Measurements from ENCODE around the gene PATJ.
"Not testable (repeated sequence)": the region's sequence is repeated elsewhere in the genome, so short reads cannot be mapped to it uniquely, and the experiment has no call there.

The PATJ gene

DNA sequence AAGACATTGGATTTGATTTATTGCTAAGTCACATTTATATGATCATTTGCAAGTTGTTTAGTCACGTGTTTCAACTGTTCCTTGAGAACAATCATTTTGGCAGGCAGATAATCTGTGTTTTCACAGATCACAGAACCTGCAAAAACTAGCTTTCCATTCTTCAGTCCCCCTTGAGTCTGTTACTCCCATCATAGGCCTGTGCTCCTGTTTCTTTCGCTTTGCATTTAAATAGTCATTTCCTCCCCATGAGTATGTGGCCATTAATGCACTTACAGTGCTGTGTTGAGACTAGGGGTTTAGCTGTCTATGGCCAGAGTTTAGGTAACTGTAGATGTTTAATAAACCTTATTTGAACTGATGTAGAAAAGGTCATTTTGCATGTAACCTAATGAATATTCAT lies 214.5 kb downstream of the PATJ start:
- H3K9me3 Mint-ChIP-seq, result no peaks in the 10 kb centered on the region
- no peak overlapping the region for H3K27ac Mint-ChIP-seq
- H3K4me1 Mint-ChIP-seq (ENCODE audit: low read depth in 2 of 2), result no peaks in the 10 kb centered on the region
- ATAC-seq (replicated peaks) (no peak), DNase-seq (no peak)
- H3K27me3 Mint-ChIP-seq, result no peaks in the 10 kb centered on the region
- no peak overlapping the region for H3K4me3 Mint-ChIP-seq
- peaks cover 8% of the 10 kb centered on the region for H3K36me3 Mint-ChIP-seq (ENCODE audit: insufficient read depth)

- Mint-ChIP-seq H3K36me3 (ENCODE audit: insufficient read depth) (peaks cover 11% of the 10 kb centered on the region), H3K4me1 (ENCODE audit: low read depth in 2 of 2) (no peaks in the 10 kb centered on the region), H3K4me3 (no peak overlapping the region), H3K9me3 (no peaks in the 10 kb centered on the region), H3K27me3 (no peaks in the 10 kb centered on the region), H3K27ac (no peak overlapping the region)
- DNase-seq, result no peak
- no peak for ATAC-seq (replicated peaks)
Measured at GRCh38 chr1:61961009-61961408, 218.7 kb downstream of the PATJ start.

DNA sequence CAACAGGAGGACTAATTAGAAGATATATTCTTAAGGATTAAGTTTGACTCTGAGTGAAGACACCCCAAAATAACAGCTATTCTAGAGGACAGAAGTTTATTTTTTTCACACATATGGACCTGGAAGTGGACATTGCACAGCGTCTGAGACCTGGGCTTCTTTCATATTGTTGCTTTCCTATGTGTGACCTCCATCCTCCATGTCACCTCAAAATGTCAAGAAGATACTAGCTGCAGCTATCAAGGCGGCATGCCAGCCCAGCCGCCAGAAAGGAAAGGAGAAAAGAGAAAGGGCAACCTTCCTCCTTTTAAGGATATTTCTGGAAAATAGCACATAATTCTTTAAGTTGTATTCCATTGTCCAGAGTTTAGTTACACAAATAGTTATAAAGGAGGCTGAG lies 220.4 kb downstream of the PATJ start:
- Mint-ChIP-seq H3K4me3 (no peak overlapping the region), H3K27me3 (no peaks in the 10 kb centered on the region), H3K4me1 (ENCODE audit: low read depth in 2 of 2) (no peaks in the 10 kb centered on the region), H3K9me3 (no peaks in the 10 kb centered on the region), H3K36me3 (ENCODE audit: insufficient read depth) (peaks cover 11% of the 10 kb centered on the region), H3K27ac (no peak overlapping the region)
- DNase-seq (no peak), ATAC-seq (replicated peaks) (no peak)

DNA sequence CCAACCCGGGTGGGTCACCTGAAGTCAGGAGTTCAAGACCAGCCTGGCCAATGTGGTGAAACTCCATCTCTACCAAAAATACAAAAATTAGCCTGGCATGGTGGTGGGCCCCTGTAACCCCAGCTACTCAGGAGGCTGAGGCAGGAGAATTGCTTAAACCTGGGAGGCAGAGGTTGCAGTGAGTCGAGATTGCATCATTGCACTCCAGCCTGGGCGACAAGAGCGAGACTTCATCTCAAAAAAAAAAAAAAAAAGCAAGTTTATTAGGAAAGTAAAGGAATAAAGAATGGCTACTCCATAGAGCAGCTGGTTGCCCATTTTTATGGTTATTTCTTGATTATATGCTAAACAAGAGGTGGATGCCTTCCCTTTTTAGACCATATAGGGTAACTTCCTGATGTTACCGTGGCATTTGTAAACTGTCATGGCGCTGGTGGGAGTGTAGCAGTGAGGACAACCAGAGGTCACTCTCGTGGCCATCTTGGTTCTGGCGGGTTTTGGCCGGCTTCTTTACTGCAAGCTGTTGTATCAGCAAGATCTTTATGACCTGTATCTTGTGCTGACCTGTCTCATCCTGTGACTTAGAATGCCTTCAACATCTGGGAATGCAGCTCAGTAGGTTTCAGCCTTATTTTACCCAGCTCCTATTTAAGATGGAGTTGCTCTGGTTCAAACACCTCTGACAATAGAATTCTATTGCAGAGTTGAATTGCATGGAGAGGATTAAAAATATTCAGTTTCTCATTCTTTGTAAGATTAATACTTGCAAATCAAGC lies 224.4 kb downstream of the PATJ start:
- H3K36me3 Mint-ChIP-seq (ENCODE audit: insufficient read depth); ATAC-seq (replicated peaks); H3K4me1 Mint-ChIP-seq (ENCODE audit: low read depth in 2 of 2); H3K27me3 Mint-ChIP-seq; H3K9me3 Mint-ChIP-seq; H3K27ac Mint-ChIP-seq; H3K4me3 Mint-ChIP-seq; DNase-seq: not testable (repeated sequence)

DNA sequence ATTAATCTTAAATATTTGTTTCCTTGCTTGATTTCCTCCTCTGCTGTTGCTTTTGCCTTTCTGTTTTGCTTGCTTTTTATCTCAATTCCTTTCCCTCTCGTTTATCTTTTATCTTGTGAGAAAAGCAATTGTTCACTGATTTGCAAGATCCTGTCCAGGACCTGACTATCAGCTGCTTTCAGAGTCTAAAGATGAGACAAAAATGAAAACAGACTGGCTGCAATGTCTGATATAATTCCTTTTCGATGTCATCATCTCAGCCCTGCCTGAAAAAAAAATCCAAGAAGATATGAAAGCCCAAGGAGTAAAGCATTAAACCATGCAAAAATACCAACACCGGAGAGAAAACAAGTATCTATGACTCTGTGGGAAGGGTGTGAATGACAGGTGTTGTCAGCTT lies 225.5 kb downstream of the PATJ start:
- Mint-ChIP-seq H3K36me3 (ENCODE audit: insufficient read depth) (peaks cover 3% of the 10 kb centered on the region), H3K9me3 (no peaks in the 10 kb centered on the region), H3K27me3 (no peaks in the 10 kb centered on the region), H3K27ac (no peak overlapping the region), H3K4me3 (no peak overlapping the region), H3K4me1 (ENCODE audit: low read depth in 2 of 2) (no peaks in the 10 kb centered on the region)
- ATAC-seq (replicated peaks) (no peak), DNase-seq (no peak)

DNA sequence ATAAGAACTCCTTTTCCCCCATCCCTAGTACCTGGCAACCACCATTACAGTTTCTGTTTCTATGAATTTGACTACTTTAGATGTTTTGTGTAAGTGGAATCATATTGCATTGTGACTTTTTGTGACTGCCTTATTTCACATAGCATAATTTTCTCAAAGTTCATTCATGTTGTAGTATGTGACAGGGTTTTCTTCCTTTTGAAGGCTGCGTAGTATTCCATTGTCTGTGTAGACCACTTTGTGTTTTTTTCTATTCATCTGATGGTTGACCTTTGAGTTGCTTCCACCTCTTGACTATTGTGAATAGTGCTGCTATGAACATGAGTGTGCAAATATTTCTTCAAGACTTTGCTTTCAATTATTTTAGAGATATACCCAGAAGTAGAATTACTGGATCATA lies 226.6 kb downstream of the PATJ start:
- H3K27me3 Mint-ChIP-seq, result no peaks in the 10 kb centered on the region
- no peaks in the 10 kb centered on the region for H3K9me3 Mint-ChIP-seq
- DNase-seq (no peak), ATAC-seq (replicated peaks) (no peak)
- H3K36me3 Mint-ChIP-seq (ENCODE audit: insufficient read depth), result peaks cover 3% of the 10 kb centered on the region
- H3K4me3 Mint-ChIP-seq, result no peak overlapping the region
- no peaks in the 10 kb centered on the region for H3K4me1 Mint-ChIP-seq (ENCODE audit: low read depth in 2 of 2)
- H3K27ac Mint-ChIP-seq, result no peak overlapping the region

- DNase-seq, result no peak
- Mint-ChIP-seq H3K27me3 (no peaks in the 10 kb centered on the region), H3K36me3 (ENCODE audit: insufficient read depth) (peaks cover 4% of the 10 kb centered on the region), H3K9me3 (no peaks in the 10 kb centered on the region), H3K27ac (no peak overlapping the region), H3K4me1 (ENCODE audit: low read depth in 2 of 2) (no peaks in the 10 kb centered on the region), H3K4me3 (no peak overlapping the region)
- no peak for ATAC-seq (replicated peaks)
Measured at GRCh38 chr1:61973100-61973837, 231.0 kb downstream of the PATJ start.

- Mint-ChIP-seq H3K4me1 (ENCODE audit: low read depth in 2 of 2) (no peaks in the 10 kb centered on the region), H3K36me3 (ENCODE audit: insufficient read depth) (peaks cover 4% of the 10 kb centered on the region), H3K27me3 (no peaks in the 10 kb centered on the region), H3K27ac (no peak overlapping the region), H3K9me3 (no peaks in the 10 kb centered on the region), H3K4me3 (no peak overlapping the region)
- no peak for ATAC-seq (replicated peaks)
- no peak for DNase-seq
Measured at GRCh38 chr1:61975638-61976037, 233.4 kb downstream of the PATJ start.

DNA sequence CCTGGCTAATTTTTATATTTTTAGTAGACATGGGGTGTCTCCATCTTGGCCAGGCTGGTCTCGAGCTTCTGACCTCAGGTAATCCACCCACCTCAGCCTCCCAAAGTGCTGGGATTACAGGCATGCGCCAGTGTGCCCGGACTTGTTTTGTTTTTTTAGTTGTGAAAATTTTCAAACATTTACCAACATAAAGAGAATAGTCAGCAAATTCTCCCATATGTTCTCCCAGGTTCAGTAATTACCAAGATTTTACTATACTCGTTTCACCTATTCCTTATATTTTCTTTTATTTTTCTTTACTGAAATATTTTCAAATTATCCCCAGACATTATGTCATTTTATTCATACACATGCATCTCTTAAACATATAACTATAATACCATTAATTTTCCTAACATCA lies 234.3 kb downstream of the PATJ start:
- no peak for DNase-seq
- no peak overlapping the region for H3K27ac Mint-ChIP-seq
- no peaks in the 10 kb centered on the region for H3K4me1 Mint-ChIP-seq (ENCODE audit: low read depth in 2 of 2)
- peaks cover 4% of the 10 kb centered on the region for H3K36me3 Mint-ChIP-seq (ENCODE audit: insufficient read depth)
- H3K4me3 Mint-ChIP-seq, result no peak overlapping the region
- H3K27me3 Mint-ChIP-seq, result no peaks in the 10 kb centered on the region
- no peak for ATAC-seq (replicated peaks)
- no peaks in the 10 kb centered on the region for H3K9me3 Mint-ChIP-seq

DNA sequence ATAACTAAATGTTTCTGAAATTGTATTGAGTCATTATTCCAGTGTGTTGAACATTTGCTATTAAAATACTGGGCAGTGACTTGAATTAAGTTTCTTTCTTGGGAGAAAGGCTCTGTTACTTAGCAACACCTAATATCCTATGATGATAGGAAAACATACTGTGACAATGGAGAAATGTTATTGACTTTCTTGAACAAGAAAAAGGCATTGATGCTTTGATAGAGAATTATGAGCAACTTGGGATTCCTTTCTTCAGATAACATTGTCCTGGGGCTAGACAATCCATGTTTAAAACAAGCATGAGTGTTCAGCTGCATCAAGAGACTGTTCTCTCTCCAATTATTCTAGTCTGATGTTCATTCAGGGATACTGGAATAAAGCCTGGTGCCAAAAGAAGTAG lies 236.5 kb downstream of the PATJ start:
- ATAC-seq (replicated peaks), result no peak

DNA sequence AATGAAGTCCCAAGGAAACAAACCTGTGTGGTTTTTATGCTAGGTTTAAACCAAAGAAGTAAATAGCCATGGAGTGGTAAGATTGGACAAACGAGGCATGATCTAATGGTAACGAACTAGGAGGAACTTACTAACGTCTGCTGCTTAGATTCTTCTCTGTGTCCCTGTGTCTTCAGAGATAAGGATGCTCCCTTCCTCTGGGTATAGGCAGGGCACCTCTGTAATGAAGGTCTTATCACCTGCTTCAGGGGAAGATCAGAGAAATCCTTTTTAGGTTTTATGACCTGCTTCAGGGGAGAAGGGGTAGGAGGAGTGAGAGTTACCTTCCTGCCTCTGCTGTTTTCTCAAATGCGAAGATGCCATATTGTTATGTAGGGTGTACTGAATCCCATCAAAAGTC lies 237.4 kb downstream of the PATJ start:
- no peak for ATAC-seq (replicated peaks)
- H3K4me1 Mint-ChIP-seq (ENCODE audit: low read depth in 2 of 2), result no peaks in the 10 kb centered on the region
- no peak overlapping the region for H3K4me3 Mint-ChIP-seq

More for the DNA sequence above, 236.5 kb downstream of the PATJ start:
- Mint-ChIP-seq H3K4me1 (ENCODE audit: low read depth in 2 of 2) (no peaks in the 10 kb centered on the region), H3K9me3 (no peaks in the 10 kb centered on the region), H3K4me3 (no peak overlapping the region), H3K36me3 (ENCODE audit: insufficient read depth) (peaks cover 7% of the 10 kb centered on the region), H3K27me3 (no peaks in the 10 kb centered on the region), H3K27ac (no peak overlapping the region)
- no peak for DNase-seq

DNA sequence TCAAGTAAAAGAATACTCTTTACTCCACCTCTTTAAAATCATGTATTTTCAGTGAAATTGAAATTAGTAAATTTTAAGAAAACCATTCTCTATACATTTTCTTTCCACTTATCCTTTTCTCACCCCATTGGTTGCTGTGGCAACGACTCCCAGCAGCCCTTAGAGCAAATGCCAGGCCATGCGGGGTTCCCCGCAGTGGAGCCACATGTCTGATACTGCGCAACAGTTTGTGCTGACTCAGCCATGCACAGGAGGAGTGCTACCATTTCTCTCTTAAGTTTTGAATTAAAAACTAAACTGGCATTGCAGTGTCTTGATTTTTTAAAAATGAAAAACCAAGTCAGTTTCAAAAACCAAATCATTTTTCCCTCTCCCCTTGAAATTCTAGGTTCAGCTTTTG lies 238.3 kb downstream of the PATJ start:
- H3K4me1 Mint-ChIP-seq (ENCODE audit: low read depth in 2 of 2), result no peaks in the 10 kb centered on the region
- peak overlapping the region in 1 of 2 donors; percentile 4 for H3K27ac Mint-ChIP-seq
- peaks cover 7% of the 10 kb centered on the region for H3K36me3 Mint-ChIP-seq (ENCODE audit: insufficient read depth)
- ATAC-seq (replicated peaks) (no peak), DNase-seq (no peak)
- H3K4me3 Mint-ChIP-seq, result no peak overlapping the region
- no peaks in the 10 kb centered on the region for H3K27me3 Mint-ChIP-seq
- H3K9me3 Mint-ChIP-seq, result no peaks in the 10 kb centered on the region

More for the DNA sequence above, 237.4 kb downstream of the PATJ start:
- H3K27me3 Mint-ChIP-seq, result no peaks in the 10 kb centered on the region
- no peak overlapping the region for H3K27ac Mint-ChIP-seq
- H3K9me3 Mint-ChIP-seq, result no peaks in the 10 kb centered on the region
- DNase-seq, result no peak
- peaks cover 7% of the 10 kb centered on the region for H3K36me3 Mint-ChIP-seq (ENCODE audit: insufficient read depth)

GRCh38 chr1:61981870-61982660 lies 239.8 kb downstream of the PATJ start:
- Mint-ChIP-seq H3K36me3 (ENCODE audit: insufficient read depth) (peaks cover 4% of the 10 kb centered on the region), H3K4me1 (ENCODE audit: low read depth in 2 of 2) (no peaks in the 10 kb centered on the region), H3K4me3 (no peak overlapping the region), H3K9me3 (no peaks in the 10 kb centered on the region), H3K27ac (no peak overlapping the region), H3K27me3 (no peaks in the 10 kb centered on the region)
- ATAC-seq (replicated peaks) (no peak), DNase-seq (no peak)
